A549 (cell line): ENCODE measurements around the gene OR2S2. TPM values are rescaled to one million over a fixed set of nuclear protein-coding genes. Genes with fewer than 3 reads are reported as not detected.

Experiments used
- ATAC-seq, 2 experiments: fragments of 200-7000 bp in 1 of 2; fragments of >200 bp in 1 of 2; cut with Nextera tagmentation in 1 of 2; cut with Tn5 transposase in 1 of 2; 3 replicates each; pipeline versions ENCODE4 v1.8.0 to v1.9.1; 2018 to 2020; ENCODE audit warnings: mild to moderate bottlenecking in 1 of 2, moderate library complexity in 1 of 2
- CTCF ChIA-PET: fragments of 300-600 bp; sonication (Branson Sonifier 250); formaldehyde crosslinking; extraction: SDS; loops from one replicate; lab custom pipeline; 2021; ENCODE audit warnings: antibody characterized with exemption, inconsistent platforms; lab: Yijun Ruan, JAX
- POLR2A ChIA-PET: fragments of 350-600 bp; formaldehyde crosslinking; extraction: SDS; loops from one replicate; lab custom pipeline; 2021; ENCODE audit warnings: antibody characterized with exemption, inconsistent platforms; lab: Yijun Ruan, JAX
- DNase-seq, 2 experiments: peaks; one replicate each; pipeline versions ENCODE4 v3.0.0 to v3.0.0-alpha.2; 2011 to 2016; ENCODE audit warnings: low read depth in 1 of 2, low spot score in 1 of 2
- FAIRE-seq: peaks from 2 replicates; lab custom pipeline; 2011; peaks lifted over from hg19 to GRCh38; lab: Jason Lieb, UNC
- H3K27ac ChIP-seq, 2 experiments: fragments of >200 bp; sonication (Bioruptor Twin); formaldehyde crosslinking; 3 replicates each; pipeline ENCODE4 v1.5.1; 2016 to 2017
- H3K4me1 ChIP-seq: fragments of >200 bp; sonication (Bioruptor Twin); formaldehyde crosslinking; 3 replicates; pipeline ENCODE4 v1.6.1; 2016
- H3K4me2 ChIP-seq: fragments of >200 bp; sonication (Bioruptor Twin); formaldehyde crosslinking; 3 replicates; pipeline ENCODE4 v1.6.1; 2016
- H3K4me3 ChIP-seq: fragments of >200 bp; sonication (Bioruptor Twin); formaldehyde crosslinking; 3 replicates; pipeline ENCODE4 v1.5.1; 2016
- H3K9me3 ChIP-seq: fragments of >200 bp; sonication (Bioruptor Twin); formaldehyde crosslinking; 3 replicates; pipeline ENCODE4 v1.6.1; 2016
- CBX2 ChIP-seq: fragments of 200-600 bp; sonication (generic); IDR thresholded peaks from 2 replicates; pipeline ENCODE4 v1.6.1; 2016; ENCODE audit warnings: low read depth, mild to moderate bottlenecking, borderline replicate concordance
- CEBPB ChIP-seq, 2 experiments: fragments of >200 bp in 1 of 2; sonication (Bioruptor Twin) in 1 of 2; formaldehyde crosslinking in 1 of 2; IDR thresholded peaks; 2 replicates each; pipeline ENCODE4 v1.6.1; 2012 to 2016
- CHD2 ChIP-seq: fragments of 150-350 bp; IDR thresholded peaks from 2 replicates; pipeline ENCODE4 v1.6.1; 2014; ENCODE audit warnings: low read length; ENCODE audit not compliant: partially characterized antibody
- EHF ChIP-seq: fragments of 250-450 bp; sonication (Bioruptor Pico); IDR thresholded peaks from 2 replicates; pipeline ENCODE4 v1.5.0; 2020; ENCODE audit warnings: mild to moderate bottlenecking
- EP300 ChIP-seq, 2 experiments: fragments of >200 bp; sonication (Bioruptor Twin); formaldehyde crosslinking; IDR thresholded peaks; 2 replicates in 1 of 2; 3 replicates in 1 of 2; pipeline ENCODE4 v1.6.1; 2016 to 2017
- FOSL2 ChIP-seq, 2 experiments: fragments of 450-650 bp in 1 of 2; fragments of >200 bp in 1 of 2; sonication (Bioruptor Twin) in 1 of 2; formaldehyde crosslinking; IDR thresholded peaks; 2 replicates each; pipeline versions ENCODE4 v1.5.0 to v1.6.1; 2016 to 2020; ENCODE audit warnings: mild to moderate bottlenecking in 1 of 2, moderate library complexity in 1 of 2
- GATA3 ChIP-seq: IDR thresholded peaks from 2 replicates; pipeline ENCODE4 v1.6.1; 2012; ENCODE audit warnings: borderline replicate concordance
- JUN ChIP-seq, 2 experiments: fragments of >200 bp; sonication (Bioruptor Twin); formaldehyde crosslinking; IDR thresholded peaks; 2 replicates in 1 of 2; 3 replicates in 1 of 2; pipeline ENCODE4 v1.6.1; 2016 to 2017
- NFE2L2 ChIP-seq: fragments of 150-350 bp; conservative IDR thresholded peaks from 2 replicates; pipeline ENCODE4 v1.6.1; 2014; ENCODE audit warnings: low read length
- NPAS2 ChIP-seq: fragments of 250-450 bp; sonication (Bioruptor Pico); IDR thresholded peaks from 2 replicates; pipeline ENCODE4 v1.8.0; 2022; ENCODE audit warnings: mild to moderate bottlenecking, moderate library complexity, borderline replicate concordance
- PHF8 ChIP-seq: fragments of 200-600 bp; sonication (generic); IDR thresholded peaks from 2 replicates; pipeline ENCODE4 v1.6.1; 2016; ENCODE audit warnings: low read depth, mild to moderate bottlenecking, antibody characterized with exemption, moderate library complexity, borderline replicate concordance
- POLR2A ChIP-seq: IDR thresholded peaks from 2 replicates; pipeline ENCODE4 v1.6.1; 2012; ENCODE audit warnings: mild to moderate bottlenecking, low read length
- POLR2AphosphoS2 ChIP-seq: conservative IDR thresholded peaks from 2 replicates; pipeline ENCODE4 v1.6.1; 2012; ENCODE audit warnings: low read length, improper control_type of control experiment, inconsistent platforms
- RCOR1 ChIP-seq: fragments of 150-350 bp; IDR thresholded peaks from 2 replicates; pipeline ENCODE4 v1.6.1; 2014; ENCODE audit warnings: antibody characterized with exemption, low read length, low read depth
- RNF2 ChIP-seq: fragments of 200-600 bp; sonication (generic); IDR thresholded peaks from 2 replicates; pipeline ENCODE4 v1.6.1; 2016; ENCODE audit warnings: low read depth, mild to moderate bottlenecking, antibody characterized with exemption, moderate library complexity, borderline replicate concordance
- TFCP2L1 ChIP-seq: fragments of 250-450 bp; sonication (Bioruptor Pico); IDR thresholded peaks from 2 replicates; pipeline ENCODE4 v1.5.0; 2021; ENCODE audit warnings: mild to moderate bottlenecking
- TP53 ChIP-seq: fragments of 250-450 bp; sonication (Bioruptor Pico); IDR thresholded peaks from 2 replicates; pipeline ENCODE4 v1.5.0; 2021; ENCODE audit warnings: mild to moderate bottlenecking, moderate library complexity
- ZFP36 ChIP-seq: fragments of 450-650 bp; IDR thresholded peaks from 2 replicates; pipeline ENCODE4 v1.6.1; 2014; ENCODE audit warnings: borderline replicate concordance; ENCODE audit not compliant: partially characterized antibody
- ZSCAN20 ChIP-seq: fragments of 250-450 bp; sonication (Bioruptor Pico); IDR thresholded peaks from 2 replicates; pipeline ENCODE4 v1.8.0; 2022; ENCODE audit warnings: mild to moderate bottlenecking, moderate library complexity
- WGBS: methylation state at CpG from one replicate; pipeline ENCODE4 v1.1.6; 2017; ENCODE audit errors: missing lambda C conversion rate; 5-methylcytosine and 5-hydroxymethylcytosine counted together
- polyA plus RNA-seq, 4 experiments: library from polyadenylated mRNA; depleted of rRNA in 3 of 4; stranded (reverse); fragments of >200 nt; fragmentation: RNase III in 1 of 4; extraction: RNeasy Plus Mini Kit Qiagen cat#74134 plus additional on column Dnase treatment in 1 of 4; gene quantifications; 2 replicates in 3 of 4; 3 replicates in 1 of 4; pipeline ENCODE4 v1.2.3, GENCODE V29; 2011 to 2017
- TF ChIP-seq, protein P1 (sequence below): fragments of >200 bp; sonication (Bioruptor Twin); formaldehyde crosslinking; IDR thresholded peaks from 3 replicates; pipeline ENCODE4 v1.5.1; 2016
- TF ChIP-seq, protein P2 (sequence below): fragments of >200 bp; sonication (Bioruptor Twin); formaldehyde crosslinking; IDR thresholded peaks from 3 replicates; pipeline ENCODE4 v1.6.1; 2016
- TF ChIP-seq, protein P3 (sequence below): IDR thresholded peaks from 2 replicates; pipeline ENCODE4 v1.6.1; 2012; ENCODE audit warnings: low read depth, borderline replicate concordance
- TF ChIP-seq, protein P4 (sequence below): fragments of 150-350 bp; IDR thresholded peaks from 2 replicates; pipeline ENCODE4 v1.6.1; 2014; ENCODE audit warnings: low read depth, mild to moderate bottlenecking, low read length
- TF ChIP-seq, protein P5 (sequence below): fragments of 250-450 bp; sonication (Bioruptor Pico); IDR thresholded peaks from 2 replicates; pipeline ENCODE4 v1.5.0; 2021; ENCODE audit warnings: mild to moderate bottlenecking, moderate library complexity, borderline replicate concordance
- TF ChIP-seq, protein P6 (sequence below): IDR thresholded peaks from 2 replicates; pipeline ENCODE4 v1.6.1; 2012
- TF ChIP-seq, protein P7 (sequence below): fragments of 450-650 bp; IDR thresholded peaks from 2 replicates; pipeline ENCODE4 v1.6.1; 2014; ENCODE audit warnings: antibody characterized with exemption

OR2S2 gene
- polyA plus RNA-seq, 2 of the 4 experiments (the other 2 are of a cell fraction) = not detected

DNA sequence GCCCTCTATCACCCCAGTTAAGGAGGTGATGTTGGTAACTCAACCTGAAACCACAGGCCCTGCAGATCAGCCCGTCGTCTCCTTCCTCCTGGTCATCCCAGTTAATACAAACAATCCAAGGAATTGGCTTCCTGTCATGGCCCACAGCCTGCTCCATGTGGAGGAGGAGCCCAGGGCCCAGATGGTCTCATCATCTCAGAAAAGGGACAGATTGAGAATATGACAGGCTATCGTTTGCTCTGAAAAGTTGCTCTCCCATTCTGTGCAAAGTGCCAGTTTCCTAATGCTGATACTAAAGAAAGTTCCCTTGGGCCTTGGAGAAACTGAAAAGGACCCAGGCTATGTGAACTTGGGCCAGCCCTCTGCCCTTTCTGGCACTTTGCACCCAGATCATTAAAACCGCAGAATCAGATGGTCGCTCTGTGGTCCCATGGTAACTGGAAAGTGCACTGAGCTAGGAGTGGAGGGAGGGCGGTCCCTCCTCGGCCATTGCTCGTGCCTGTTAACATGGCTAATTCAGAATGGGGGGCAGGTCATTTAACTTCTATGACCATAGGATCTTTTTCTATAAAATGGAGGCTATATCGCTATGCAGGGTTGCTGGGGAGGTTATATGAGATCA, 49.3 kb downstream of the OR2S2 start:
- 73% methylated on average over 9 of the region's 9 CpGs for WGBS
- no peaks in the 10 kb centered on the region for H3K9me3 ChIP-seq
- DNase-seq (no peak), FAIRE-seq (no peak), ATAC-seq (no peak)
- peak overlapping the region; percentile 68 for H3K4me2 ChIP-seq
- H3K4me1 ChIP-seq = peaks cover 56% of the 10 kb centered on the region
- H3K27ac ChIP-seq = peak overlapping the region; percentile 93 to 99
- peak overlapping the region; percentile 12; the same call in 1 of the 3 replicates for H3K4me3 ChIP-seq
- CTCF ChIA-PET = interaction anchor here (1.0 to 13.7 kb wide), 8 partner anchors 10 to 325 kb away, joined by 3 to 243 read pairs (median 12); no protein-coding TSS in a partner anchor
- TF ChIP-seq CEBPB (IDR thresholded peaks at IDR 0.05) = no peak
- TF ChIP-seq NPAS2 (CRISPR knock-in tag) = no peak
- no peak for TF ChIP-seq PHF8
- TF ChIP-seq POLR2AphosphoS2 = no peak
- no peak for TF ChIP-seq ZFP36
- no peak for TF ChIP-seq CHD2
- no peak for TF ChIP-seq EHF (CRISPR knock-in tag)
- TF ChIP-seq, protein P1, sequence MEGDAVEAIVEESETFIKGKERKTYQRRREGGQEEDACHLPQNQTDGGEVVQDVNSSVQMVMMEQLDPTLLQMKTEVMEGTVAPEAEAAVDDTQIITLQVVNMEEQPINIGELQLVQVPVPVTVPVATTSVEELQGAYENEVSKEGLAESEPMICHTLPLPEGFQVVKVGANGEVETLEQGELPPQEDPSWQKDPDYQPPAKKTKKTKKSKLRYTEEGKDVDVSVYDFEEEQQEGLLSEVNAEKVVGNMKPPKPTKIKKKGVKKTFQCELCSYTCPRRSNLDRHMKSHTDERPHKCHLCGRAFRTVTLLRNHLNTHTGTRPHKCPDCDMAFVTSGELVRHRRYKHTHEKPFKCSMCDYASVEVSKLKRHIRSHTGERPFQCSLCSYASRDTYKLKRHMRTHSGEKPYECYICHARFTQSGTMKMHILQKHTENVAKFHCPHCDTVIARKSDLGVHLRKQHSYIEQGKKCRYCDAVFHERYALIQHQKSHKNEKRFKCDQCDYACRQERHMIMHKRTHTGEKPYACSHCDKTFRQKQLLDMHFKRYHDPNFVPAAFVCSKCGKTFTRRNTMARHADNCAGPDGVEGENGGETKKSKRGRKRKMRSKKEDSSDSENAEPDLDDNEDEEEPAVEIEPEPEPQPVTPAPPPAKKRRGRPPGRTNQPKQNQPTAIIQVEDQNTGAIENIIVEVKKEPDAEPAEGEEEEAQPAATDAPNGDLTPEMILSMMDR = no peak
- no peak for TF ChIP-seq CBX2
- TF ChIP-seq, protein P2, sequence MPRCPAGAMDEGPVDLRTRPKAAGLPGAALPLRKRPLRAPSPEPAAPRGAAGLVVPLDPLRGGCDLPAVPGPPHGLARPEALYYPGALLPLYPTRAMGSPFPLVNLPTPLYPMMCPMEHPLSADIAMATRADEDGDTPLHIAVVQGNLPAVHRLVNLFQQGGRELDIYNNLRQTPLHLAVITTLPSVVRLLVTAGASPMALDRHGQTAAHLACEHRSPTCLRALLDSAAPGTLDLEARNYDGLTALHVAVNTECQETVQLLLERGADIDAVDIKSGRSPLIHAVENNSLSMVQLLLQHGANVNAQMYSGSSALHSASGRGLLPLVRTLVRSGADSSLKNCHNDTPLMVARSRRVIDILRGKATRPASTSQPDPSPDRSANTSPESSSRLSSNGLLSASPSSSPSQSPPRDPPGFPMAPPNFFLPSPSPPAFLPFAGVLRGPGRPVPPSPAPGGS = no peak
- TF ChIP-seq, protein P3, sequence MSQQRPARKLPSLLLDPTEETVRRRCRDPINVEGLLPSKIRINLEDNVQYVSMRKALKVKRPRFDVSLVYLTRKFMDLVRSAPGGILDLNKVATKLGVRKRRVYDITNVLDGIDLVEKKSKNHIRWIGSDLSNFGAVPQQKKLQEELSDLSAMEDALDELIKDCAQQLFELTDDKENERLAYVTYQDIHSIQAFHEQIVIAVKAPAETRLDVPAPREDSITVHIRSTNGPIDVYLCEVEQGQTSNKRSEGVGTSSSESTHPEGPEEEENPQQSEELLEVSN = no peak
- TF ChIP-seq, protein P4, sequence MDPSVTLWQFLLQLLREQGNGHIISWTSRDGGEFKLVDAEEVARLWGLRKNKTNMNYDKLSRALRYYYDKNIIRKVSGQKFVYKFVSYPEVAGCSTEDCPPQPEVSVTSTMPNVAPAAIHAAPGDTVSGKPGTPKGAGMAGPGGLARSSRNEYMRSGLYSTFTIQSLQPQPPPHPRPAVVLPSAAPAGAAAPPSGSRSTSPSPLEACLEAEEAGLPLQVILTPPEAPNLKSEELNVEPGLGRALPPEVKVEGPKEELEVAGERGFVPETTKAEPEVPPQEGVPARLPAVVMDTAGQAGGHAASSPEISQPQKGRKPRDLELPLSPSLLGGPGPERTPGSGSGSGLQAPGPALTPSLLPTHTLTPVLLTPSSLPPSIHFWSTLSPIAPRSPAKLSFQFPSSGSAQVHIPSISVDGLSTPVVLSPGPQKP = no peak
- TF ChIP-seq RNF2 = no peak
- no peak for TF ChIP-seq GATA3
- no peak for TF ChIP-seq ZSCAN20 (CRISPR knock-in tag)
- no peak for TF ChIP-seq NFE2L2
- TF ChIP-seq POLR2A = no peak
- TF ChIP-seq TFCP2L1 (CRISPR knock-in tag) = no peak
- POLR2A ChIA-PET = no interaction called here

DNA sequence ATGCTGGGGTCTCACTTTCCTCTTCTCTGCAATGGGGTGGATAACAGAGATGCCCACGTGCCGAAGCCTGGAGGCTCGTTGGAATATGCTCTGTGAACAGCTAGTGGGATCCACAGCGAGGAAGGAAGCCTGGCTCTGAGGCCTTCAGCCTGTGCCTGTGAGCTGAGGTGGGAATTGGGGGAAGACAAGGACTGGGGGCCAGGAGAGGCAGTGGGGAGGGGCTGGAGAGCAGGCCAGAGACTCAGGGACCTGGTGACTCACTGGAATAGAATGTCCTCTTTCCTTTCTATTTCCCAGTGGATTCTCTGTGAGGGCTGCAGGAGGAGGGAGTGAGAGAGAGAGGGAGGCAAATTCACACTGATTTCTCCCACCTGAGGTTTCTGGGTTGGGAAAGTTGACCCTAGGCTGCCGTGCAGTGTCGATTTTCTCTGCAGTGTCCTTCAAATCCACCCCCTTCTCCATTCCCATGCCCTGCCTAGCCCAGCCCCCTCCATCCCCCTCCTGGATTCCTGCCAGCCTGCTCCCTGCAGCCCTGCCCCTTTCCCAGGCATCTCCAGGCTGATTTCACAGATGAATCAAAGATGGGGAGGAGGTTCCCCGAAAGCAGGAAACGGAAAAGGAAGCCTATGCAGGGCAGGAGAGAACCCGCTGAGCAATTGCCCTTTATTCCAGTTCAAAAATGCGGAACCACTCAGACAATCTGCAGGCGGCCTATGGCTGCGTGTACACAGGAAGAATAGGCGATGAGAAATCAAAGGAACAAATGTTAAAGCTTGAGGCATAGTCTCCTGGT, 50.0 kb downstream of the OR2S2 start:
- WGBS = 19% methylated on average over 12 of the region's 13 CpGs
- no peaks in the 10 kb centered on the region for H3K9me3 ChIP-seq
- H3K4me2 ChIP-seq = peak overlapping the region; percentile 68
- peaks cover 56% of the 10 kb centered on the region for H3K4me1 ChIP-seq
- FAIRE-seq (peak; percentile 36), ATAC-seq (peak; percentile 70 to 76), DNase-seq (peak; percentile 88 to 94)
- peak overlapping the region; percentile 12; the same call in 1 of the 3 replicates for H3K4me3 ChIP-seq
- CTCF ChIA-PET = interaction anchor here (0.9 to 13.7 kb wide), 10 partner anchors 9 to 178 kb away, joined by 3 to 243 read pairs (median 4); no protein-coding TSS in a partner anchor
- H3K27ac ChIP-seq = peak overlapping the region; percentile 93 to 99
- POLR2A ChIA-PET = interaction anchor here (1.0 to 1.2 kb wide), 2 partner anchors 16 to 151 kb away, joined by 3 to 5 read pairs; no protein-coding TSS in a partner anchor
- TF ChIP-seq TP53 (peak; percentile 62; the same call in 1 of the 2 replicates), RCOR1 (no peak), EP300 (IDR thresholded peaks at IDR 0.05) (peak in 1 of 2 experiments; percentile 35; a peak in 1 of 5 replicates), ZFP36 (no peak), POLR2A (no peak; the same call in 1 of the 2 replicates), FOSL2 (IDR thresholded peaks at IDR 0.05) (peak; percentile 68), FOSL2 (CRISPR knock-in tag; IDR thresholded peaks at IDR 0.05) (peak; percentile 86), EHF (CRISPR knock-in tag) (peak; percentile 71; the same call in 1 of the 2 replicates), JUN (IDR thresholded peaks at IDR 0.05) (peak; percentile 49 to 69; a peak in 2 of 5 replicates)
- TF ChIP-seq, protein P5, sequence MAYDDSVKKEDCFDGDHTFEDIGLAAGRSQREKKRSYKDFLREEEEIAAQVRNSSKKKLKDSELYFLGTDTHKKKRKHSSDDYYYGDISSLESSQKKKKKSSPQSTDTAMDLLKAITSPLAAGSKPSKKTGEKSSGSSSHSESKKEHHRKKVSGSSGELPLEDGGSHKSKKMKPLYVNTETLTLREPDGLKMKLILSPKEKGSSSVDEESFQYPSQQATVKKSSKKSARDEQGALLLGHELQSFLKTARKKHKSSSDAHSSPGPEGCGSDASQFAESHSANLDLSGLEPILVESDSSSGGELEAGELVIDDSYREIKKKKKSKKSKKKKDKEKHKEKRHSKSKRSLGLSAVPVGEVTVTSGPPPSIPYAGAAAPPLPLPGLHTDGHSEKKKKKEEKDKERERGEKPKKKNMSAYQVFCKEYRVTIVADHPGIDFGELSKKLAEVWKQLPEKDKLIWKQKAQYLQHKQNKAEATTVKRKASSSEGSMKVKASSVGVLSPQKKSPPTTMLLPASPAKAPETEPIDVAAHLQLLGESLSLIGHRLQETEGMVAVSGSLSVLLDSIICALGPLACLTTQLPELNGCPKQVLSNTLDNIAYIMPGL (CRISPR knock-in tag) = no peak
- TF ChIP-seq, protein P6, sequence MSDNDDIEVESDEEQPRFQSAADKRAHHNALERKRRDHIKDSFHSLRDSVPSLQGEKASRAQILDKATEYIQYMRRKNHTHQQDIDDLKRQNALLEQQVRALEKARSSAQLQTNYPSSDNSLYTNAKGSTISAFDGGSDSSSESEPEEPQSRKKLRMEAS = peak; percentile 65
- TF ChIP-seq, protein P7, sequence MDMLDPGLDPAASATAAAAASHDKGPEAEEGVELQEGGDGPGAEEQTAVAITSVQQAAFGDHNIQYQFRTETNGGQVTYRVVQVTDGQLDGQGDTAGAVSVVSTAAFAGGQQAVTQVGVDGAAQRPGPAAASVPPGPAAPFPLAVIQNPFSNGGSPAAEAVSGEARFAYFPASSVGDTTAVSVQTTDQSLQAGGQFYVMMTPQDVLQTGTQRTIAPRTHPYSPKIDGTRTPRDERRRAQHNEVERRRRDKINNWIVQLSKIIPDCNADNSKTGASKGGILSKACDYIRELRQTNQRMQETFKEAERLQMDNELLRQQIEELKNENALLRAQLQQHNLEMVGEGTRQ = 0 out of 2 replicates have a peak, but pooled peaks have one; percentile 17
